Inferior parietal cortex (tissue), 1 donor: ENCODE measurements around the gene WASHC3.
"Not testable (repeated sequence)": the region's sequence is repeated elsewhere in the genome, so short reads cannot be mapped to it uniquely, and the experiment has no call there.

Source experiments
- DNase-seq: peaks from one replicate; pipeline ENCODE4 v3.0.0-alpha.2; 2016; ENCODE audit errors: extremely low spot score

Gene WASHC3

GRCh38 chr12:102050660-102051430 is 10.9 kb downstream of the WASHC3 start:
- DNase-seq, result no peak

GRCh38 chr12:102043928-102044327 is 17.9 kb downstream of the WASHC3 start:
- DNase-seq, result no peak

- no peak for DNase-seq
These were observed 27.6 kb downstream of the WASHC3 start for GRCh38 chr12:102033991-102034745.

- no peak for DNase-seq
These were observed 29.9 kb downstream of the WASHC3 start for GRCh38 chr12:102031852-102032251.

- DNase-seq, result no peak
These were observed 32.6 kb downstream of the WASHC3 start for GRCh38 chr12:102029141-102029540.

GRCh38 chr12:102026728-102027127 is 35.1 kb downstream of the WASHC3 start:
- DNase-seq, result no peak

GRCh38 chr12:102024765-102025164 is 37.0 kb downstream of the WASHC3 start:
- DNase-seq, result no peak

- DNase-seq, result no peak
These were observed 38.4 kb downstream of the WASHC3 start for GRCh38 chr12:102023343-102023930.

GRCh38 chr12:102022286-102022685 is 39.5 kb downstream of the WASHC3 start:
- DNase-seq, result no peak

- no peak for DNase-seq
These were observed 40.1 kb downstream of the WASHC3 start for GRCh38 chr12:102021540-102022246.

GRCh38 chr12:102018607-102019006 is 43.2 kb downstream of the WASHC3 start:
- not testable (repeated sequence) for DNase-seq

- DNase-seq, result no peak
These were observed 45.3 kb downstream of the WASHC3 start for GRCh38 chr12:102016472-102016871.

GRCh38 chr12:102010265-102010994 is 51.4 kb downstream of the WASHC3 start:
- no peak for DNase-seq

- no peak for DNase-seq
These were observed 52.0 kb downstream of the WASHC3 start for GRCh38 chr12:102009796-102010195.

GRCh38 chr12:102008615-102009126 is 53.1 kb downstream of the WASHC3 start:
- no peak for DNase-seq

- DNase-seq, result no peak
These were observed 56.5 kb downstream of the WASHC3 start for GRCh38 chr12:102005256-102005655.

- no peak for DNase-seq
These were observed 64.7 kb downstream of the WASHC3 start for GRCh38 chr12:101997102-101997501.

GRCh38 chr12:101995684-101996083 is 66.1 kb downstream of the WASHC3 start:
- DNase-seq, result no peak

- no peak for DNase-seq
These were observed 69.7 kb downstream of the WASHC3 start for GRCh38 chr12:101992091-101992490.

- DNase-seq, result no peak
These were observed 79.5 kb downstream of the WASHC3 start for GRCh38 chr12:101982307-101982706.

GRCh38 chr12:101981868-101982267 is 79.9 kb downstream of the WASHC3 start:
- DNase-seq, result no peak
